B cell (primary cell): ENCODE measurements around the gene CD72.

Experiments
- EZH2 ChIP-seq: IDR thresholded peaks from 2 replicates; pipeline ENCODE4 v1.6.1; 2012; ENCODE audit warnings: borderline replicate concordance, low read depth, mild to moderate bottlenecking, moderate library complexity, low read length; ENCODE audit not compliant: insufficient read depth, poor library complexity, severe bottlenecking
- TF ChIP-seq, protein P1 (sequence below): fragments of 200-600 bp; IDR thresholded peaks from one replicate; pipeline ENCODE4 v1.8.0; 2022; ENCODE audit warnings: antibody characterized with exemption, mild to moderate bottlenecking

DNA sequence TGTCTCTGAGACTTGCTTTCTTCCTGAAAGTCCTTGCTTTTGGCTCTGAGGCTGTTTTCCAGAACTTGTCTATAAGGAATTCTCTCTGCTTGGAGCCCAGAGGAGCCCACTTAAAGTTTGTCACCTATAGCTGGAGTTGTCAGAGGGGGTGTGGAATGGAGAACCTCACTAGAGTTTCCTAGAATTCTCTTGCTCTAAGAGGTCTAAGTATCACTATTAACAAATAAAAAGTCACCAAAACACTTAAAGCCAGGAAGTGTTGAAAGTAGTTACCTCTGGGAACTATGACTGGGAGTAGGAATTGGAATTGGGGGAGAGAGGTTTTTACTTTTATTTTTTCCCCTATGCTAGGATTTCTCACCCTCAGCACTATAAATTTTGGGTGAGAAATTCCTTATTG is 17.5 kb upstream of the CD72 start:
- TF ChIP-seq, protein P1, sequence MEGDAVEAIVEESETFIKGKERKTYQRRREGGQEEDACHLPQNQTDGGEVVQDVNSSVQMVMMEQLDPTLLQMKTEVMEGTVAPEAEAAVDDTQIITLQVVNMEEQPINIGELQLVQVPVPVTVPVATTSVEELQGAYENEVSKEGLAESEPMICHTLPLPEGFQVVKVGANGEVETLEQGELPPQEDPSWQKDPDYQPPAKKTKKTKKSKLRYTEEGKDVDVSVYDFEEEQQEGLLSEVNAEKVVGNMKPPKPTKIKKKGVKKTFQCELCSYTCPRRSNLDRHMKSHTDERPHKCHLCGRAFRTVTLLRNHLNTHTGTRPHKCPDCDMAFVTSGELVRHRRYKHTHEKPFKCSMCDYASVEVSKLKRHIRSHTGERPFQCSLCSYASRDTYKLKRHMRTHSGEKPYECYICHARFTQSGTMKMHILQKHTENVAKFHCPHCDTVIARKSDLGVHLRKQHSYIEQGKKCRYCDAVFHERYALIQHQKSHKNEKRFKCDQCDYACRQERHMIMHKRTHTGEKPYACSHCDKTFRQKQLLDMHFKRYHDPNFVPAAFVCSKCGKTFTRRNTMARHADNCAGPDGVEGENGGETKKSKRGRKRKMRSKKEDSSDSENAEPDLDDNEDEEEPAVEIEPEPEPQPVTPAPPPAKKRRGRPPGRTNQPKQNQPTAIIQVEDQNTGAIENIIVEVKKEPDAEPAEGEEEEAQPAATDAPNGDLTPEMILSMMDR = no peak
- no peak for TF ChIP-seq EZH2
